A673 (cell line): ENCODE measurements around the gene CEP83.

Experiments used
- EZH2 ChIP-seq: fragments of 200-600 bp; sonication (generic); IDR thresholded peaks from 2 replicates; pipeline ENCODE4 v1.6.1; 2017; ENCODE audit warnings: borderline replicate concordance, low read depth, mild to moderate bottlenecking, mixed read lengths, antibody characterized with exemption, low read length; ENCODE audit not compliant: poor library complexity, severe bottlenecking
- TF ChIP-seq, protein P1 (sequence below): fragments of 300-800, 200-600 bp; sonication (generic); conservative IDR thresholded peaks from 2 replicates; pipeline ENCODE4 v1.5.1; 2017; ENCODE audit warnings: low read depth, mild to moderate bottlenecking, antibody characterized with exemption, low read length, moderate library complexity, mixed read lengths

DNA sequence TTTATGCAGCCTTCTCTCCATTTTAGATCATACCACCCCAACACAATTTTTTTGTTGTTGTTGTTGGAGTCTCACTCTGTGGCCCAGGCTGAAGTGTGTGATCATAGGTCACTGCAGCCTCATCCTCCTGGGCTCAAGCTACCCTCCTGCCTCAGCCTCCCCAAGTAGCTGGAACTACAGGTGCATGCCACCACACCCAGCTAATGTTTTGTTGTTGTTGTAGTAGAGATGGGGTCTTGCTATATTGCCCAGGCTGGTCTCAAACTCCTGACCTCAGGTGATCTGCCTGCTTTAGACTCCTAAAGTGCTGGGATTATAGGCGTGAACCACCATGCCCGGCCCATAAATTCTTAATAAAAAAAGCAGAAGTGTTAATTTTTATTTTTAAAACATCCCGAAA, 199.7 kb downstream of the CEP83 start:
- TF ChIP-seq, protein P1, sequence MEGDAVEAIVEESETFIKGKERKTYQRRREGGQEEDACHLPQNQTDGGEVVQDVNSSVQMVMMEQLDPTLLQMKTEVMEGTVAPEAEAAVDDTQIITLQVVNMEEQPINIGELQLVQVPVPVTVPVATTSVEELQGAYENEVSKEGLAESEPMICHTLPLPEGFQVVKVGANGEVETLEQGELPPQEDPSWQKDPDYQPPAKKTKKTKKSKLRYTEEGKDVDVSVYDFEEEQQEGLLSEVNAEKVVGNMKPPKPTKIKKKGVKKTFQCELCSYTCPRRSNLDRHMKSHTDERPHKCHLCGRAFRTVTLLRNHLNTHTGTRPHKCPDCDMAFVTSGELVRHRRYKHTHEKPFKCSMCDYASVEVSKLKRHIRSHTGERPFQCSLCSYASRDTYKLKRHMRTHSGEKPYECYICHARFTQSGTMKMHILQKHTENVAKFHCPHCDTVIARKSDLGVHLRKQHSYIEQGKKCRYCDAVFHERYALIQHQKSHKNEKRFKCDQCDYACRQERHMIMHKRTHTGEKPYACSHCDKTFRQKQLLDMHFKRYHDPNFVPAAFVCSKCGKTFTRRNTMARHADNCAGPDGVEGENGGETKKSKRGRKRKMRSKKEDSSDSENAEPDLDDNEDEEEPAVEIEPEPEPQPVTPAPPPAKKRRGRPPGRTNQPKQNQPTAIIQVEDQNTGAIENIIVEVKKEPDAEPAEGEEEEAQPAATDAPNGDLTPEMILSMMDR, result no peak
- TF ChIP-seq EZH2, result no peak
